Rectal smooth muscle tissue (tissue), 1 donor: ENCODE data around the gene HTR4.

Experiments
- H3K27ac ChIP-seq: one replicate; pipeline ENCODE4 v1.7.0; 2013; ENCODE audit warnings: low read depth, low read length, inconsistent platforms
- H3K27me3 ChIP-seq: one replicate; pipeline ENCODE4 v1.7.0; 2013; ENCODE audit warnings: low read length; ENCODE audit not compliant: control insufficient read depth, insufficient read depth
- H3K36me3 ChIP-seq: one replicate; pipeline ENCODE4 v1.7.0; 2013; ENCODE audit warnings: low read length; ENCODE audit not compliant: control insufficient read depth, insufficient read depth
- H3K4me1 ChIP-seq: one replicate; pipeline ENCODE4 v1.7.0; 2013; ENCODE audit warnings: low read length; ENCODE audit not compliant: control insufficient read depth, insufficient read depth
- H3K4me3 ChIP-seq: one replicate; pipeline ENCODE4 v1.7.0; 2013; ENCODE audit warnings: low read length
- H3K9ac ChIP-seq: one replicate; pipeline ENCODE4 v1.7.0; 2013; ENCODE audit warnings: low read length

The HTR4 gene

GRCh38 chr5:148623741-148624140 is 30.6 kb downstream of the HTR4 start:
- no peaks in the 10 kb centered on the region for H3K27me3 ChIP-seq
- no peak overlapping the region for H3K9ac ChIP-seq
- H3K27ac ChIP-seq: no peak overlapping the region

GRCh38 chr5:148623101-148623500 is 31.2 kb downstream of the HTR4 start:
- no peaks in the 10 kb centered on the region for H3K4me1 ChIP-seq
- no peak overlapping the region for H3K4me3 ChIP-seq
- no peak overlapping the region for H3K9ac ChIP-seq
- H3K27me3 ChIP-seq: no peaks in the 10 kb centered on the region
- H3K27ac ChIP-seq: no peak overlapping the region
- no peaks in the 10 kb centered on the region for H3K36me3 ChIP-seq

More at GRCh38 chr5:148623741-148624140, 30.6 kb downstream of the HTR4 start:
- no peaks in the 10 kb centered on the region for H3K4me1 ChIP-seq
- no peak overlapping the region for H3K4me3 ChIP-seq
- no peaks in the 10 kb centered on the region for H3K36me3 ChIP-seq

- Histone ChIP-seq H3K9ac (no peak overlapping the region), H3K36me3 (no peaks in the 10 kb centered on the region), H3K27me3 (no peaks in the 10 kb centered on the region), H3K4me1 (no peaks in the 10 kb centered on the region), H3K27ac (no peak overlapping the region), H3K4me3 (no peak overlapping the region)
Measured at GRCh38 chr5:148620696-148621095, 33.6 kb downstream of the HTR4 start.

GRCh38 chr5:148620091-148620490 is 34.2 kb downstream of the HTR4 start:
- H3K9ac ChIP-seq: no peak overlapping the region
- H3K36me3 ChIP-seq: no peaks in the 10 kb centered on the region
- no peak overlapping the region for H3K4me3 ChIP-seq
- H3K4me1 ChIP-seq: no peaks in the 10 kb centered on the region
- H3K27ac ChIP-seq: no peak overlapping the region
- H3K27me3 ChIP-seq: no peaks in the 10 kb centered on the region

- Histone ChIP-seq H3K4me3 (no peak overlapping the region), H3K4me1 (no peaks in the 10 kb centered on the region), H3K27ac (no peak overlapping the region), H3K36me3 (no peaks in the 10 kb centered on the region), H3K27me3 (no peaks in the 10 kb centered on the region), H3K9ac (no peak overlapping the region)
Measured at GRCh38 chr5:148619484-148619883, 34.8 kb downstream of the HTR4 start.

- H3K27me3 ChIP-seq: no peaks in the 10 kb centered on the region
- H3K4me3 ChIP-seq: no peak overlapping the region
- no peak overlapping the region for H3K9ac ChIP-seq
- no peaks in the 10 kb centered on the region for H3K36me3 ChIP-seq
- no peaks in the 10 kb centered on the region for H3K4me1 ChIP-seq
- no peak overlapping the region for H3K27ac ChIP-seq
Measured at GRCh38 chr5:148615644-148616275, 38.6 kb downstream of the HTR4 start.

GRCh38 chr5:148607406-148607805 is 46.9 kb downstream of the HTR4 start:
- Histone ChIP-seq H3K27me3 (no peaks in the 10 kb centered on the region), H3K27ac (no peak overlapping the region), H3K9ac (no peak overlapping the region), H3K4me1 (no peaks in the 10 kb centered on the region), H3K4me3 (no peak overlapping the region), H3K36me3 (no peaks in the 10 kb centered on the region)

GRCh38 chr5:148606296-148606695 is 48.0 kb downstream of the HTR4 start:
- Histone ChIP-seq H3K27me3 (no peaks in the 10 kb centered on the region), H3K27ac (no peak overlapping the region), H3K4me3 (no peak overlapping the region), H3K4me1 (no peaks in the 10 kb centered on the region), H3K36me3 (no peaks in the 10 kb centered on the region), H3K9ac (no peak overlapping the region)

- H3K9ac ChIP-seq: no peak overlapping the region
- H3K36me3 ChIP-seq: no peaks in the 10 kb centered on the region
- H3K27me3 ChIP-seq: no peaks in the 10 kb centered on the region
- H3K27ac ChIP-seq: no peak overlapping the region
- no peak overlapping the region for H3K4me3 ChIP-seq
- H3K4me1 ChIP-seq: no peaks in the 10 kb centered on the region
Measured at GRCh38 chr5:148599187-148599586, 55.1 kb downstream of the HTR4 start.

- H3K9ac ChIP-seq: no peak overlapping the region
- H3K27ac ChIP-seq: no peak overlapping the region
- H3K4me1 ChIP-seq: no peaks in the 10 kb centered on the region
- H3K36me3 ChIP-seq: no peaks in the 10 kb centered on the region
- H3K27me3 ChIP-seq: no peaks in the 10 kb centered on the region
- no peak overlapping the region for H3K4me3 ChIP-seq
Measured at GRCh38 chr5:148595697-148596096, 58.6 kb downstream of the HTR4 start.

GRCh38 chr5:148586796-148587195 is 67.5 kb downstream of the HTR4 start:
- Histone ChIP-seq H3K4me1 (no peaks in the 10 kb centered on the region), H3K36me3 (no peaks in the 10 kb centered on the region), H3K27ac (no peak overlapping the region), H3K9ac (no peak overlapping the region), H3K4me3 (no peak overlapping the region), H3K27me3 (no peaks in the 10 kb centered on the region)

- Histone ChIP-seq H3K4me1 (no peaks in the 10 kb centered on the region), H3K36me3 (no peaks in the 10 kb centered on the region), H3K27ac (no peak overlapping the region), H3K4me3 (no peak overlapping the region), H3K9ac (no peak overlapping the region), H3K27me3 (no peaks in the 10 kb centered on the region)
Measured at GRCh38 chr5:148585988-148586387, 68.3 kb downstream of the HTR4 start.

GRCh38 chr5:148584103-148584502 is 70.2 kb downstream of the HTR4 start:
- Histone ChIP-seq H3K4me1 (no peaks in the 10 kb centered on the region), H3K9ac (no peak overlapping the region), H3K27me3 (no peaks in the 10 kb centered on the region), H3K4me3 (no peak overlapping the region), H3K36me3 (no peaks in the 10 kb centered on the region), H3K27ac (no peak overlapping the region)
